Measurements from ENCODE around the gene SLC25A21. TPM values are rescaled to one million over a fixed set of nuclear protein-coding genes. Genes with fewer than 3 reads are reported as not detected.

The SLC25A21 gene
- total RNA-seq, 2 experiments from 2014 or later = not detected

DNA sequence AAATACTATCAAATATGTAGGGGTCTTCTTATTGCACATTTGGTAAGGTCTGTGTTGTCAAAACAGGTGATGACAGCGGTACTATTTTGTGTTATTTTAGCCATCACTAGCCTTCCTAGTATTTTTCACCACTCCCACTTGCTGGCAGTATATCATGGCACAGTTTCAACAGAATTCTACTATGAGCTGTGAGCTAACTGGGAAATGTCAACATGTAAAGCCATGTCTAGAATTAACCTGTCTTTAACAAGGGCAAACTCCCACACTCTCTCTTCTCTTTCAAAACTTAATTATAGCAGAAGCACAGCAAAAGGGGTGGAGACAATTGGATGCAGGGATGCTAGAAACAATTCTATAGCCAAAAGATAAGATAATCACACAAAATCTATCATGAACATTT is 257.3 kb downstream of the SLC25A21 start:
- Histone ChIP-seq H3K4me3 (ENCODE audit: low read length) (no peak overlapping the region), H3K4me1 (ENCODE audit: insufficient read depth, low read length) (no peaks in the 10 kb centered on the region), H3K27me3 (ENCODE audit: control insufficient read depth in 1 of 2, insufficient read depth in 2 of 2, low read length in 2 of 2) (no peaks in the 10 kb centered on the region), H3K9me3 (ENCODE audit: control insufficient read depth in 1 of 2, insufficient read depth in 1 of 2, low read length in 2 of 2) (peaks cover 0 to 4% of the 10 kb centered on the region in 2 experiments), H3K36me3 (ENCODE audit: insufficient read depth, low read length) (no peaks in the 10 kb centered on the region), H3K27ac (ENCODE audit: low read depth in 1 of 2, low read length in 2 of 2) (no peak overlapping the region)
- H3K27ac Mint-ChIP-seq = no peak overlapping the region
- ChIA-PET CTCF (no interaction called here), POLR2A (no interaction called here)
- TF ChIP-seq, protein P1, sequence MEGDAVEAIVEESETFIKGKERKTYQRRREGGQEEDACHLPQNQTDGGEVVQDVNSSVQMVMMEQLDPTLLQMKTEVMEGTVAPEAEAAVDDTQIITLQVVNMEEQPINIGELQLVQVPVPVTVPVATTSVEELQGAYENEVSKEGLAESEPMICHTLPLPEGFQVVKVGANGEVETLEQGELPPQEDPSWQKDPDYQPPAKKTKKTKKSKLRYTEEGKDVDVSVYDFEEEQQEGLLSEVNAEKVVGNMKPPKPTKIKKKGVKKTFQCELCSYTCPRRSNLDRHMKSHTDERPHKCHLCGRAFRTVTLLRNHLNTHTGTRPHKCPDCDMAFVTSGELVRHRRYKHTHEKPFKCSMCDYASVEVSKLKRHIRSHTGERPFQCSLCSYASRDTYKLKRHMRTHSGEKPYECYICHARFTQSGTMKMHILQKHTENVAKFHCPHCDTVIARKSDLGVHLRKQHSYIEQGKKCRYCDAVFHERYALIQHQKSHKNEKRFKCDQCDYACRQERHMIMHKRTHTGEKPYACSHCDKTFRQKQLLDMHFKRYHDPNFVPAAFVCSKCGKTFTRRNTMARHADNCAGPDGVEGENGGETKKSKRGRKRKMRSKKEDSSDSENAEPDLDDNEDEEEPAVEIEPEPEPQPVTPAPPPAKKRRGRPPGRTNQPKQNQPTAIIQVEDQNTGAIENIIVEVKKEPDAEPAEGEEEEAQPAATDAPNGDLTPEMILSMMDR (IDR thresholded peaks at IDR 0.05) = no peak
- intact Hi-C loops (cut with DNase I, micrococcal nuclease) = no loop called here
- H3K4me1 Mint-ChIP-seq (ENCODE audit: low read depth) = no peaks in the 10 kb centered on the region
- no peaks in the 10 kb centered on the region for H3K9me3 Mint-ChIP-seq
- no peaks in the 10 kb centered on the region for H3K36me3 Mint-ChIP-seq (ENCODE audit: low read depth)
- H3K4me3 Mint-ChIP-seq = no peak overlapping the region
- ATAC-seq (ENCODE audit: poor library complexity) (no peak), DNase-seq (no peak)
- H3K27me3 Mint-ChIP-seq = peaks cover 5% of the 10 kb centered on the region

DNA sequence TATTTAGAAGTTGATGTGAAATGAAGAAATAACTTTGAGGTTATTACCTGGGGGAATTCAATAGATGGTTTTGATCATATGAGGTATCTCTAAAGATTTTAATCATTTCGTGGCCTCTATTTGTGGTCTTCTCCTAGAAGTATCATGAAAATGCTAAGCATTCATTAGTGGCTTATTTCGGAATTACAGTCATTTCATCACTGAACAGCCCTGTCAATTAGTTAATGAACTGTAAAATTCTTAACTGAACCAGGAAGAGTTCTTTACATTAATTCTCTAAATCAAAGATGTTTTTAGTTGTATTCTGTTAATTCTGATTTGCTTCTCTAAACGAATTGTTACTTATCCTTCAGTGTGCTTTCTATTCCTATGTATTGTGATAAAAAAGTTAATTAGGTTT is 261.8 kb downstream of the SLC25A21 start:
- ChIA-PET CTCF (no interaction called here), POLR2A (no interaction called here)
- DNase-seq (no peak), ATAC-seq (ENCODE audit: poor library complexity) (no peak)
- Histone ChIP-seq H3K4me3 (ENCODE audit: low read length) (no peak overlapping the region), H3K36me3 (ENCODE audit: insufficient read depth, low read length) (no peaks in the 10 kb centered on the region), H3K27ac (ENCODE audit: low read depth in 1 of 2, low read length in 2 of 2) (no peak overlapping the region), H3K27me3 (ENCODE audit: control insufficient read depth in 1 of 2, insufficient read depth in 2 of 2, low read length in 2 of 2) (no peaks in the 10 kb centered on the region), H3K9me3 (ENCODE audit: control insufficient read depth in 1 of 2, insufficient read depth in 1 of 2, low read length in 2 of 2) (peaks cover 0 to 4% of the 10 kb centered on the region in 2 experiments), H3K4me1 (ENCODE audit: insufficient read depth, low read length) (no peaks in the 10 kb centered on the region)
- intact Hi-C loops (cut with DNase I, micrococcal nuclease) = no loop called here
- no peak overlapping the region for H3K27ac Mint-ChIP-seq
- peaks cover 3% of the 10 kb centered on the region for H3K27me3 Mint-ChIP-seq
- no peaks in the 10 kb centered on the region for H3K9me3 Mint-ChIP-seq
- no peaks in the 10 kb centered on the region for H3K36me3 Mint-ChIP-seq (ENCODE audit: low read depth)
- H3K4me3 Mint-ChIP-seq = no peak overlapping the region
- TF ChIP-seq, protein P1 (IDR thresholded peaks at IDR 0.05) = no peak
- H3K4me1 Mint-ChIP-seq (ENCODE audit: low read depth) = no peaks in the 10 kb centered on the region

DNA sequence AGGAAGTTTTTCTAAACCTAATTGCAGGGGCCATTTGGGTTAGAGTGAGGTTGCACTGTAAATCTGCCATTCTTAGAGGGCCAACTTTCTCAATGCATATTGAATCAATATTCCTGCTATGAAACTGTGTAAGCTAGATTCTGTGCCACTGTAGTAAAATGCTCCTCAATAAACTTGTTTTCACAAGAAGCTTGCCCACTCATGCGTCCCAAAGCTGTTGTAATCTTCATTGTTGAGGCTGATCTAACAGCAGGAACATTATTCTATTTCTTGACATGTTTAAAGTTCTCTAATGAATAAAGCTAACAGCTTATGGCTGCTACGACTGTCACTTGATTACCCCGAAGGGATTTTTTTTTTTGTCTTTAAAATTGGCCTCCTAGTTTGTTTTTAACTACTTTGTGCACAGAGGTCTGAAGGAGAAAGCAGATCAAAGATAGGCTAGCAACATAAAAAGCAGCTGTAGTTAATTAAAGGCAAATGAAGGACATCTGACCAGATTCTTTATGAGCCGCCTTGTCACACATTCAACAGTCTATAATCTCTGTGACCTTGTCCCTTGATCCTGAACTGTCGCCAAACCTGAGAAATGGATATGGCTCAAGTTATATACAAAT is 267.0 kb downstream of the SLC25A21 start:
- POLR2A ChIA-PET = no interaction called here
- DNase-seq = no peak
- Histone ChIP-seq H3K36me3 (ENCODE audit: insufficient read depth, low read length) (no peaks in the 10 kb centered on the region), H3K9me3 (ENCODE audit: control insufficient read depth in 1 of 2, insufficient read depth in 1 of 2, low read length in 2 of 2) (no peaks in the 10 kb centered on the region), H3K27me3 (ENCODE audit: control insufficient read depth in 1 of 2, insufficient read depth in 2 of 2, low read length in 2 of 2) (no peaks in the 10 kb centered on the region), H3K27ac (ENCODE audit: low read depth in 1 of 2, low read length in 2 of 2) (no peak overlapping the region), H3K4me3 (ENCODE audit: low read length) (no peak overlapping the region), H3K4me1 (ENCODE audit: insufficient read depth, low read length) (no peaks in the 10 kb centered on the region)
- no peak overlapping the region for H3K4me3 Mint-ChIP-seq
- no peak for ATAC-seq (ENCODE audit: poor library complexity)
- H3K27me3 Mint-ChIP-seq = no peaks in the 10 kb centered on the region
- peaks cover 2% of the 10 kb centered on the region for H3K9me3 Mint-ChIP-seq
- intact Hi-C loops (cut with DNase I, micrococcal nuclease) = no loop called here
- no peaks in the 10 kb centered on the region for H3K36me3 Mint-ChIP-seq (ENCODE audit: low read depth)
- no peak overlapping the region for H3K27ac Mint-ChIP-seq
- TF ChIP-seq, protein P1 (IDR thresholded peaks at IDR 0.05) = no peak
- CTCF ChIA-PET = no interaction called here
- no peaks in the 10 kb centered on the region for H3K4me1 Mint-ChIP-seq (ENCODE audit: low read depth)

Data from CD4-positive, alpha-beta T cell (primary cell).